Lower leg skin (tissue), 4 donors: ENCODE measurements around the gene ALPI. TPM values are rescaled to one million over a fixed set of nuclear protein-coding genes. Genes with fewer than 3 reads are reported as not detected.

Source experiments
- DNase-seq, 2 donors: peaks; one replicate each; pipeline ENCODE4 v3.0.0-alpha.2; 2019; ENCODE audit warnings: low spot score in 2 of 2
- H3K4me3 ChIP-seq: fragments of 200-600 bp; sonication (generic); 2 replicates; pipeline ENCODE4 v1.5.1; 2017; ENCODE audit warnings: mild to moderate bottlenecking, low read depth; ENCODE audit not compliant: poor library complexity, severe bottlenecking
- CTCF ChIP-seq, 3 donors: fragments of 450-650 bp; IDR thresholded peaks; one replicate each; pipeline ENCODE4 v1.5.1; 2016; ENCODE audit warnings: antibody characterized with exemption in 3 of 3, mild to moderate bottlenecking in 3 of 3, moderate library complexity in 2 of 3
- POLR2A ChIP-seq, 2 donors: fragments of 450-650 bp; IDR thresholded peaks; one replicate each; pipeline ENCODE4 v1.6.1; 2016 to 2017; ENCODE audit warnings: antibody characterized with exemption in 2 of 2, mild to moderate bottlenecking in 1 of 2, moderate library complexity in 1 of 2
- WGBS, 2 donors: methylation state at CpG; one replicate each; pipeline ENCODE4 v1.1.5; 2018; 5-methylcytosine and 5-hydroxymethylcytosine counted together
- intact Hi-C: fragments of 100-400 bp; cut with DNase I; formaldehyde crosslinking; loops from one replicate; pipeline ENCODE4 v1.15.0; 2023; ENCODE audit warnings: low total_unique reads
- total RNA-seq, 4 donors: library from RNA; depleted of rRNA; stranded (reverse); fragments of >200 nt; gene quantifications; one replicate each; pipeline ENCODE4 v1.1.0, GENCODE V29; 2016

The ALPI gene
- total RNA-seq, 4 donors from 2014 or later: not detected

GRCh38 chr2:232417489-232417888 lies 38.5 kb upstream of the ALPI start:
- TF ChIP-seq CTCF (IDR thresholded peaks at IDR 0.05): no peak
- no peak for TF ChIP-seq POLR2A (IDR thresholded peaks at IDR 0.05)
- WGBS, 2 donors: 78 to 93% methylated on average over 4 to 5 of the region's 5 CpGs
- no peak overlapping the region for H3K4me3 ChIP-seq
- intact Hi-C loops: no loop called here
- no peak for DNase-seq

- 76 to 83% methylated on average over 5 to 6 of the region's 6 CpGs for WGBS, 2 donors
- TF ChIP-seq CTCF (IDR thresholded peaks at IDR 0.05) (no peak), POLR2A (IDR thresholded peaks at IDR 0.05) (no peak)
- intact Hi-C loops: no loop called here
- H3K4me3 ChIP-seq: no peak overlapping the region
- DNase-seq: peak in 1 of 2 donors; percentile 61
These were observed 37.9 kb upstream of the ALPI start for GRCh38 chr2:232418056-232418455.

GRCh38 chr2:232418466-232419244 lies 37.3 kb upstream of the ALPI start:
- DNase-seq: peak in 1 of 2 donors; percentile 77
- intact Hi-C loops: no loop called here
- TF ChIP-seq CTCF (IDR thresholded peaks at IDR 0.05): no peak
- H3K4me3 ChIP-seq: no peak overlapping the region
- WGBS, 2 donors: 2% methylated on average over 32 to 41 of the region's 49 CpGs

GRCh38 chr2:232419245-232420072 lies 36.5 kb upstream of the ALPI start:
- 2 to 4% methylated on average over 14 to 53 of the region's 79 CpGs for WGBS, 2 donors
- TF ChIP-seq CTCF (IDR thresholded peaks at IDR 0.05): no peak
- TF ChIP-seq POLR2A (IDR thresholded peaks at IDR 0.05): no peak
- H3K4me3 ChIP-seq: no peak overlapping the region
- no peak for DNase-seq
- intact Hi-C loops: no loop called here

- WGBS, 2 donors: 6 to 12% methylated on average over 19 to 22 of the region's 22 CpGs
- no peak for DNase-seq
- intact Hi-C loops: no loop called here
- TF ChIP-seq CTCF (IDR thresholded peaks at IDR 0.05): no peak
- no peak for TF ChIP-seq POLR2A (IDR thresholded peaks at IDR 0.05)
- H3K4me3 ChIP-seq: no peak overlapping the region
These were observed 35.9 kb upstream of the ALPI start for GRCh38 chr2:232420073-232420454.
